Measurements from ENCODE around the gene UACA. TPM values are rescaled to one million over a fixed set of nuclear protein-coding genes. Genes with fewer than 3 reads are reported as not detected.

UACA gene
- total and polyA plus RNA-seq, 2 experiments from 2014 or later = 127 to 155 TPM

DNA sequence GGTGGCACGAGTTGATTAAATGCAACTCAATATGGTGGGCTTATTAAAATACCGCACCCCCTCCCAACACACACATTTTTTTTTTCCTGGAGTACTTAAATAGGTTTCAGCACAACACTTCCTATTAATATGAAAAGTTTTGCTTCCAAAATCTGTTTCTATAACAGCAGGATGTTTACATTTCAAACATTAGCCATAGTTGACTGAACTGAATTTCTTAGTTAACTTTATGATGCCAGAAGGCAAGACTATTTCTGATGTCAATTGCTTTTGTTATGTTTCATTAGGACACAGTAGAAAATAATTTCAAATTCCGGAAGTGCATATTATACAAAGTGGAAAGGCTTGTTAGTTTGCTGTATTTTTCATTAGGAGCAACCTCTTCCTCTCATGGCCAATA lies 104.7 kb downstream of the UACA start:
- Histone ChIP-seq H3K27me3 (no peaks in the 10 kb centered on the region), H3K36me3 (peaks cover 37% of the 10 kb centered on the region), H3K9me3 (ENCODE audit: low read depth) (no peaks in the 10 kb centered on the region), H3K4me3 (no peak overlapping the region), H3K27ac (no peak overlapping the region), H3K4me1 (ENCODE audit: low read depth) (no peaks in the 10 kb centered on the region)
- TF ChIP-seq, protein P1, sequence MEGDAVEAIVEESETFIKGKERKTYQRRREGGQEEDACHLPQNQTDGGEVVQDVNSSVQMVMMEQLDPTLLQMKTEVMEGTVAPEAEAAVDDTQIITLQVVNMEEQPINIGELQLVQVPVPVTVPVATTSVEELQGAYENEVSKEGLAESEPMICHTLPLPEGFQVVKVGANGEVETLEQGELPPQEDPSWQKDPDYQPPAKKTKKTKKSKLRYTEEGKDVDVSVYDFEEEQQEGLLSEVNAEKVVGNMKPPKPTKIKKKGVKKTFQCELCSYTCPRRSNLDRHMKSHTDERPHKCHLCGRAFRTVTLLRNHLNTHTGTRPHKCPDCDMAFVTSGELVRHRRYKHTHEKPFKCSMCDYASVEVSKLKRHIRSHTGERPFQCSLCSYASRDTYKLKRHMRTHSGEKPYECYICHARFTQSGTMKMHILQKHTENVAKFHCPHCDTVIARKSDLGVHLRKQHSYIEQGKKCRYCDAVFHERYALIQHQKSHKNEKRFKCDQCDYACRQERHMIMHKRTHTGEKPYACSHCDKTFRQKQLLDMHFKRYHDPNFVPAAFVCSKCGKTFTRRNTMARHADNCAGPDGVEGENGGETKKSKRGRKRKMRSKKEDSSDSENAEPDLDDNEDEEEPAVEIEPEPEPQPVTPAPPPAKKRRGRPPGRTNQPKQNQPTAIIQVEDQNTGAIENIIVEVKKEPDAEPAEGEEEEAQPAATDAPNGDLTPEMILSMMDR (IDR thresholded peaks at IDR 0.05; ENCODE audit: low read depth, low read length) = no peak
- no peak for DNase-seq (ENCODE audit: low read depth in 1 of 2, low spot score in 1 of 2)

DNA sequence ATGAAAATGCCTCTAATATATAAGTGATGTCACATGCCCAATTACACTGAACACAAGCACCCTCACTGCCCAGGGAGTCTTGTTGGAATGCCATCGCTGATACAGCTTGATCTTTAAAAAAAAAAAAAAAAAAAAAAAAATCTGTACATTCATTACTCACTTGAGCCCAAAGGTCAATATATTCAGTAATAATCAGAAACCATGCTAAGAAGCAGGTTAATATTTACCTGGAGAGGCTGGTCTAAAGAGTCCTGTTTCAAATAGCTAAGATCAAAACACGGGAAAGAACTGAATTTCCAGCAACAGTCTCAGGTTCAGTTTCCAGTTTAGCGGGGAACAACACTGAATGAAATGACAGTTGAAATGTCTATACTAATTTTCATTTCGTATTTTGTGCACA lies 109.9 kb downstream of the UACA start:
- H3K36me3 ChIP-seq = peaks cover 37% of the 10 kb centered on the region
- peak overlapping the region; percentile 37 for H3K27ac ChIP-seq
- DNase-seq (ENCODE audit: low read depth in 1 of 2, low spot score in 1 of 2) = no peak
- no peak overlapping the region for H3K4me3 ChIP-seq
- H3K9me3 ChIP-seq (ENCODE audit: low read depth) = no peaks in the 10 kb centered on the region
- peaks cover 3% of the 10 kb centered on the region for H3K4me1 ChIP-seq (ENCODE audit: low read depth)
- TF ChIP-seq, protein P1 (IDR thresholded peaks at IDR 0.05; ENCODE audit: low read depth, low read length) = no peak
- no peaks in the 10 kb centered on the region for H3K27me3 ChIP-seq

DNA sequence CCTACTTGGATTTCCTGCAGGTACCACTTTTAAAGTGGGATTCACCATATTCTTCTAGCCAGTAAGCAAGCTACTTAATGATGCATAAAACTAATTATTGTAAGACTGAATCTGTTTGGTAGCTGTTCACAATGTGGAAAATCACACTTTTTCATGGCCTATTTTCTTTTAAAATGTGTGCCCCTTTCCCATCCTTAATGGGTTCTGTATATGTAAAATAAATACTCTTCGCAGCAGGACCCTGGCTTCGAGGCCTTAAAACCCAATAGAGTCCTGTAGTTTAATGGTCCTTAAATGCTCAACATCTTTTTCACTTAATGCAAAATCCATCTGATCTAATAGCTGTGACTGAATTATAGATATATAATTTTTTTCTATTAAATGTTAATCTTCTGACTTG lies 111.0 kb downstream of the UACA start:
- DNase-seq (ENCODE audit: low read depth in 1 of 2, low spot score in 1 of 2) = no peak
- TF ChIP-seq, protein P1 (IDR thresholded peaks at IDR 0.05; ENCODE audit: low read depth, low read length) = no peak
- H3K36me3 ChIP-seq = peaks cover 26% of the 10 kb centered on the region

DNA sequence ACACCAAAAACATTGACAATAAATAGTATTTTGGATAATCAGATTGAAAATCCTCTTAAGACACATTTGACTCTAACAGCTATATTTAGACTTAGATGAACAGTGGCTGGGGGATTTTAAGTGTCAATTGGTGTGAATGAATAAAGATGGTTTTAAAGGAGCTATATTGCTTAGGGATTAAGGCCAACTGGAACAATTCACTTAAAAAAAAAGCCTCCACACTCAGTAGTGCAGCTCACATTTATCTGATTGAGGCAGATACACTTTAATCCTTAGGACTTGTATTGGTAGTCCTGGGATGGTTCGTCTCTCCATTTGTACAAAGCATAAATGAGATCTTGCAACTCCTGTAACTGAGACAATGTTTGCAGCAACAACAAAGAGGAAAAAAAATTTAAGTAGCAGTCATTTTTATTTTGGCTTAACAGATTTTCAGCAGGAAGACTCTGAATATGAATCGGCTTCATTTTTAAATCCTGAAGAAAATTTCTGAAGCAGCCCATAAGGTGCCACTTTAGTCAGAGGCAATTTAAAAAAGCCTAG lies 112.0 kb downstream of the UACA start:
- Histone ChIP-seq H3K4me1 (ENCODE audit: low read depth) (peaks cover 4% of the 10 kb centered on the region), H3K4me3 (no peak overlapping the region), H3K36me3 (peaks cover 17% of the 10 kb centered on the region), H3K9me3 (ENCODE audit: low read depth) (no peaks in the 10 kb centered on the region), H3K27ac (no peak overlapping the region), H3K27me3 (no peaks in the 10 kb centered on the region)
- no peak for DNase-seq (ENCODE audit: low read depth in 1 of 2, low spot score in 1 of 2)
- TF ChIP-seq, protein P1 (IDR thresholded peaks at IDR 0.05; ENCODE audit: low read depth, low read length) = no peak

More for the DNA sequence above, 111.0 kb downstream of the UACA start:
- peaks cover 3% of the 10 kb centered on the region for H3K4me1 ChIP-seq (ENCODE audit: low read depth)
- no peaks in the 10 kb centered on the region for H3K27me3 ChIP-seq
- H3K9me3 ChIP-seq (ENCODE audit: low read depth) = no peaks in the 10 kb centered on the region
- no peak overlapping the region for H3K4me3 ChIP-seq
- no peak overlapping the region for H3K27ac ChIP-seq

DNA sequence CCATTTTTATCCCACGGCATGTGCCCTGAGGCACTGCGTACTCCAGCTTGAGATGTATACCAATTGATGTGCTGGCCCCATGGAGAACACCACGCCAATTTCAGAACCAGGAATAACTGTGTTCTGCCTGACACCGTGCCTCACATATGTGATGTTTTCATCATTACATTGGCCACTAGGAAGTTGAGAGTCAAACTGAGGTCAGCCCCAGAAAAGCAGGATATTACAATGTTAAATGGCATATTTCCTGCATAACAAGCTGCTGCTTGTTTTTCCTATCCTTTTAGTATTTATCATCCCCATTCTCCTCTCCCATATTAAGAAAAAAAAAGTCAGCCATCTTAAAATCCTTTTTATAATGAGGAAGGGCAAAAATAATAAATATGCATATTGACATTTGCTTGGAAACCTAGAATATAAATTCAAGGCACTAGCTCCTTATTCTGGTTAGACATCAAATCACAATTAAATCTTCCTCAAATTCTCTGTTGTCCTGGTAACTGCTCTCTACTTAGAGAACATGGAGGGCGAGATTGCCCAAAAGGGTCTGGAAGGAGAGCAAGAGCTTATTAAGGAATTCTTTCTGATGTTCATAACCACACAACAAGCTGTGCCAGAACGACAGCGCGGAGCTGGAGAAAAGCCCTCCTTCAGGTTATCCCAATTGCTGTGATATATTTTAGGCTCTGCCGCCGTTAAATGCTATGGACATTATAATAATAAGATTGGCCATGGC lies 112.6 kb downstream of the UACA start:
- Histone ChIP-seq H3K27me3 (no peaks in the 10 kb centered on the region), H3K27ac (no peak overlapping the region), H3K4me1 (ENCODE audit: low read depth) (peaks cover 6% of the 10 kb centered on the region), H3K4me3 (no peak overlapping the region), H3K36me3 (peaks cover 10% of the 10 kb centered on the region), H3K9me3 (ENCODE audit: low read depth) (no peaks in the 10 kb centered on the region)
- no peak for DNase-seq (ENCODE audit: low read depth in 1 of 2, low spot score in 1 of 2)
- TF ChIP-seq, protein P1 (IDR thresholded peaks at IDR 0.05; ENCODE audit: low read depth, low read length) = no peak
